ENCODE measurements around the gene NKAIN2. TPM values are rescaled to one million over a fixed set of nuclear protein-coding genes. Genes with fewer than 3 reads are reported as not detected.

The NKAIN2 gene
- polyA plus RNA-seq, 1 donor (not counting 4 experiments of a cell fraction or from before 2014, with no cell fraction given) = 0.13 TPM

DNA sequence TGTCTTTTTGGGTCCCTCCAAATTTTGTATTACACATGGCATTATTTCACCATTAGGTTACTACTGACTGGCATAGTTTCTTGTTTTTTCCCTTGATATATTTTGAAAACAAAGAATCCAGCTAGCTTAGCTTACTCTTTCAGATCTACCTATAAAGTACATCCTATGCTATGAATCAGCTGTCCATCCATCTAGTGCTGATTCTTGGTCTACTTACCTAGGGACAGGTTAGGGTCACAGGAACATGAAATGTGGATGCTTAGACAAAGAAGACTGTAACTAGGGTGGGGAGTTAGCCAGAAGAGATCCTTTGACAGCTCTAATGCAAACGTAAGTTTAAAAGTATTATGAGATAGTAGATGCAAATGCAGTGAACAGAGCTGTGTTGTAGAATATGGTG, 91.7 kb downstream of the NKAIN2 start:
- H3K27me3 ChIP-seq (ENCODE audit: control insufficient read depth, extremely low read depth, insufficient read depth, low read length) = no peaks in the 10 kb centered on the region
- TF ChIP-seq, protein P1, sequence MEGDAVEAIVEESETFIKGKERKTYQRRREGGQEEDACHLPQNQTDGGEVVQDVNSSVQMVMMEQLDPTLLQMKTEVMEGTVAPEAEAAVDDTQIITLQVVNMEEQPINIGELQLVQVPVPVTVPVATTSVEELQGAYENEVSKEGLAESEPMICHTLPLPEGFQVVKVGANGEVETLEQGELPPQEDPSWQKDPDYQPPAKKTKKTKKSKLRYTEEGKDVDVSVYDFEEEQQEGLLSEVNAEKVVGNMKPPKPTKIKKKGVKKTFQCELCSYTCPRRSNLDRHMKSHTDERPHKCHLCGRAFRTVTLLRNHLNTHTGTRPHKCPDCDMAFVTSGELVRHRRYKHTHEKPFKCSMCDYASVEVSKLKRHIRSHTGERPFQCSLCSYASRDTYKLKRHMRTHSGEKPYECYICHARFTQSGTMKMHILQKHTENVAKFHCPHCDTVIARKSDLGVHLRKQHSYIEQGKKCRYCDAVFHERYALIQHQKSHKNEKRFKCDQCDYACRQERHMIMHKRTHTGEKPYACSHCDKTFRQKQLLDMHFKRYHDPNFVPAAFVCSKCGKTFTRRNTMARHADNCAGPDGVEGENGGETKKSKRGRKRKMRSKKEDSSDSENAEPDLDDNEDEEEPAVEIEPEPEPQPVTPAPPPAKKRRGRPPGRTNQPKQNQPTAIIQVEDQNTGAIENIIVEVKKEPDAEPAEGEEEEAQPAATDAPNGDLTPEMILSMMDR (optimal IDR thresholded peaks at IDR 0.05 in 1 of 3, IDR thresholded peaks at IDR 0.05 in 1 of 3, conservative IDR thresholded peaks at IDR 0.05 in 1 of 3; ENCODE audit: extremely low read depth in 1 of 3, insufficient read depth in 2 of 3, low read length in 3 of 3) = no peak
- TF ChIP-seq EZH2 (IDR thresholded peaks at IDR 0.05; ENCODE audit: low read length) = no peak
- no peaks in the 10 kb centered on the region for H3K9me3 ChIP-seq (ENCODE audit: control insufficient read depth, low read depth, low read length)
- FAIRE-seq = no peak
- H3K4me3 ChIP-seq (ENCODE audit: control insufficient read depth in 2 of 3, extremely low read depth in 1 of 3, insufficient read depth in 2 of 3, low read depth in 1 of 3, low read length in 3 of 3) = no peak overlapping the region
- H3K79me2 ChIP-seq (ENCODE audit: control insufficient read depth, insufficient read depth, low read length) = no peaks in the 10 kb centered on the region
- no peaks in the 10 kb centered on the region for H3K9me1 ChIP-seq (ENCODE audit: control insufficient read depth, extremely low read depth, insufficient read depth, low read length)
- H4K20me1 ChIP-seq (ENCODE audit: control insufficient read depth, extremely low read depth, insufficient read depth, low read length) = no peaks in the 10 kb centered on the region
- H3K4me1 ChIP-seq (ENCODE audit: control insufficient read depth, extremely low read depth, insufficient read depth, low read length) = no peaks in the 10 kb centered on the region
- dilution Hi-C loops (cut with MboI; ENCODE audit: extremely low pct_ligation_motif_present, low sequenced_read_pairs) = no loop called here
- DNase-seq (ENCODE audit: low read depth, low spot score) = no peak
- no peak overlapping the region for H3K4me2 ChIP-seq (ENCODE audit: control insufficient read depth, extremely low read depth, insufficient read depth, low read depth, low read length)
- no peak overlapping the region for H3K27ac ChIP-seq (ENCODE audit: control insufficient read depth, insufficient read depth, low read length)
- no peak overlapping the region for H2AFZ ChIP-seq (ENCODE audit: control insufficient read depth, low read length)
- H3K9ac ChIP-seq (ENCODE audit: control insufficient read depth, extremely low read depth, insufficient read depth, low read length) = no peak overlapping the region
- H3K36me3 ChIP-seq (ENCODE audit: control insufficient read depth in 2 of 2, extremely low read depth in 1 of 2, insufficient read depth in 2 of 2, low read length in 2 of 2) = no peaks in the 10 kb centered on the region

DNA sequence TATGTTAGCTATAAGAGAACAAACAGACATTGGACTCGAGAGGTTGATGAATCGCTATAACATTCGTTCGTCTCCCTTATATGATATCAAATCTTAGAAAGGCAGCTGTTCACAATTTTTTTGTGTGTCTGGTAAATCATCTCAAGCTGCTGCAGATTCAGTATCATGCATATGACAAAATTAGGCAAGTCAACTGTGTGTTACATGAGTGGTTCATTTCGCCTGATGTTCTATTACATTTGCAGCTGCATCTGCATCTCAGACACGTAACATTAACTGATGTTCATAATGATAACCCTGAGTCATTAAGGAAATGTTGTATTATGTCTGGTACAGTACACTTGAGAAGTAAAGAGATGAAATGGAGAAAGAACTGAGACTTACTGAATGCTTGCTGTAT, 92.1 kb downstream of the NKAIN2 start:
- Histone ChIP-seq H3K4me2 (ENCODE audit: control insufficient read depth, extremely low read depth, insufficient read depth, low read depth, low read length) (no peak overlapping the region), H3K9me3 (ENCODE audit: control insufficient read depth, low read depth, low read length) (no peaks in the 10 kb centered on the region), H3K27ac (ENCODE audit: control insufficient read depth, insufficient read depth, low read length) (no peak overlapping the region), H3K36me3 (ENCODE audit: control insufficient read depth in 2 of 2, extremely low read depth in 1 of 2, insufficient read depth in 2 of 2, low read length in 2 of 2) (no peaks in the 10 kb centered on the region), H3K4me1 (ENCODE audit: control insufficient read depth, extremely low read depth, insufficient read depth, low read length) (no peaks in the 10 kb centered on the region), H3K79me2 (ENCODE audit: control insufficient read depth, insufficient read depth, low read length) (no peaks in the 10 kb centered on the region), H3K4me3 (ENCODE audit: control insufficient read depth in 2 of 3, extremely low read depth in 1 of 3, insufficient read depth in 2 of 3, low read depth in 1 of 3, low read length in 3 of 3) (no peak overlapping the region), H3K9me1 (ENCODE audit: control insufficient read depth, extremely low read depth, insufficient read depth, low read length) (no peaks in the 10 kb centered on the region), H2AFZ (ENCODE audit: control insufficient read depth, low read length) (no peak overlapping the region), H3K27me3 (ENCODE audit: control insufficient read depth, extremely low read depth, insufficient read depth, low read length) (no peaks in the 10 kb centered on the region), H3K9ac (ENCODE audit: control insufficient read depth, extremely low read depth, insufficient read depth, low read length) (no peak overlapping the region), H4K20me1 (ENCODE audit: control insufficient read depth, extremely low read depth, insufficient read depth, low read length) (no peaks in the 10 kb centered on the region)
- no peak for TF ChIP-seq EZH2 (IDR thresholded peaks at IDR 0.05; ENCODE audit: low read length)
- TF ChIP-seq, protein P1 (optimal IDR thresholded peaks at IDR 0.05 in 1 of 3, IDR thresholded peaks at IDR 0.05 in 1 of 3, conservative IDR thresholded peaks at IDR 0.05 in 1 of 3; ENCODE audit: extremely low read depth in 1 of 3, insufficient read depth in 2 of 3, low read length in 3 of 3) = no peak
- dilution Hi-C loops (cut with MboI; ENCODE audit: extremely low pct_ligation_motif_present, low sequenced_read_pairs) = no loop called here
- DNase-seq (ENCODE audit: low read depth, low spot score) (no peak), FAIRE-seq (no peak)
